ENCODE data around the gene SMAD6. TPM values are rescaled to one million over a fixed set of nuclear protein-coding genes. Genes with fewer than 3 reads are reported as not detected.

The SMAD6 gene
- total and polyA plus RNA-seq, 10 of the 15 experiments (the other 5 are each of a cell fraction or from before 2014, with no cell fraction given), result under 0.01 to 0.10 (median 0.03) TPM; not detected in 7

DNA sequence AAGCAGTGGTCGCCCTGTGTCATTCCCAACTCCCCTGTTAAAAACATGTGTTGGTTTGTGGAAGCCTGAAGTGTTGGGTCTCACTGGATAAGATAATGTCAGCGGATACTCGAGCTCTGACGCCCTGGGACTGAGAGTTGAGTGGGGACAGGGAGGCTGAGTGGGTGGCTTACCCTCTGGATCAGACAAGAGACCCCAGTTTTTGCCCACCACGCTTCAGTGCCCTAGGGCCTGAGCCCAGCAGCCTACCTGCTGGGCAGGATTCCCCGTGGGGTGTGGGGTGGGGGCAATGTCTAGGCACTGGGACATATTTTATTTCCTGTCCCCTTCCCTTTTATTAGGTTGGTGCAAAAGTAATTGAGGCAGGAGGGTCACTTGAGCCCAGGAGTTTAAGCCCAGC, 75.0 kb downstream of the SMAD6 start (continued):
- TF ChIP-seq TARDBP (IDR thresholded peaks at IDR 0.05; ENCODE audit: borderline replicate concordance), result no peak
- TF ChIP-seq RUNX3 (IDR thresholded peaks at IDR 0.05; ENCODE audit: low read length), result no peak
- TF ChIP-seq HCFC1 (IDR thresholded peaks at IDR 0.05; ENCODE audit: low read length), result no peak
- TF ChIP-seq, protein P1, sequence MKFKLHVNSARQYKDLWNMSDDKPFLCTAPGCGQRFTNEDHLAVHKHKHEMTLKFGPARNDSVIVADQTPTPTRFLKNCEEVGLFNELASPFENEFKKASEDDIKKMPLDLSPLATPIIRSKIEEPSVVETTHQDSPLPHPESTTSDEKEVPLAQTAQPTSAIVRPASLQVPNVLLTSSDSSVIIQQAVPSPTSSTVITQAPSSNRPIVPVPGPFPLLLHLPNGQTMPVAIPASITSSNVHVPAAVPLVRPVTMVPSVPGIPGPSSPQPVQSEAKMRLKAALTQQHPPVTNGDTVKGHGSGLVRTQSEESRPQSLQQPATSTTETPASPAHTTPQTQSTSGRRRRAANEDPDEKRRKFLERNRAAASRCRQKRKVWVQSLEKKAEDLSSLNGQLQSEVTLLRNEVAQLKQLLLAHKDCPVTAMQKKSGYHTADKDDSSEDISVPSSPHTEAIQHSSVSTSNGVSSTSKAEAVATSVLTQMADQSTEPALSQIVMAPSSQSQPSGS (IDR thresholded peaks at IDR 0.05; ENCODE audit: low read length), result no peak
- TF ChIP-seq BMI1 (IDR thresholded peaks at IDR 0.05; ENCODE audit: borderline replicate concordance), result no peak
- TF ChIP-seq STAT3 (IDR thresholded peaks at IDR 0.05; ENCODE audit: low read depth, low read length), result no peak
- no peak for TF ChIP-seq ETV6 (conservative IDR thresholded peaks at IDR 0.05 in 1 of 2, IDR thresholded peaks at IDR 0.05 in 1 of 2; ENCODE audit: borderline replicate concordance in 1 of 2, low read depth in 1 of 2)
- TF ChIP-seq ESRRA (IDR thresholded peaks at IDR 0.05; ENCODE audit: low read length), result no peak
- no peak for TF ChIP-seq POU2F2 (IDR thresholded peaks at IDR 0.05; ENCODE audit: borderline replicate concordance, low read depth, low read length)
- no peak for TF ChIP-seq NFYB (IDR thresholded peaks at IDR 0.05; ENCODE audit: insufficient read depth, low read depth, low read length)
- no peak for TF ChIP-seq MEF2B (IDR thresholded peaks at IDR 0.05; ENCODE audit: partially characterized antibody, poor library complexity, severe bottlenecking)

DNA sequence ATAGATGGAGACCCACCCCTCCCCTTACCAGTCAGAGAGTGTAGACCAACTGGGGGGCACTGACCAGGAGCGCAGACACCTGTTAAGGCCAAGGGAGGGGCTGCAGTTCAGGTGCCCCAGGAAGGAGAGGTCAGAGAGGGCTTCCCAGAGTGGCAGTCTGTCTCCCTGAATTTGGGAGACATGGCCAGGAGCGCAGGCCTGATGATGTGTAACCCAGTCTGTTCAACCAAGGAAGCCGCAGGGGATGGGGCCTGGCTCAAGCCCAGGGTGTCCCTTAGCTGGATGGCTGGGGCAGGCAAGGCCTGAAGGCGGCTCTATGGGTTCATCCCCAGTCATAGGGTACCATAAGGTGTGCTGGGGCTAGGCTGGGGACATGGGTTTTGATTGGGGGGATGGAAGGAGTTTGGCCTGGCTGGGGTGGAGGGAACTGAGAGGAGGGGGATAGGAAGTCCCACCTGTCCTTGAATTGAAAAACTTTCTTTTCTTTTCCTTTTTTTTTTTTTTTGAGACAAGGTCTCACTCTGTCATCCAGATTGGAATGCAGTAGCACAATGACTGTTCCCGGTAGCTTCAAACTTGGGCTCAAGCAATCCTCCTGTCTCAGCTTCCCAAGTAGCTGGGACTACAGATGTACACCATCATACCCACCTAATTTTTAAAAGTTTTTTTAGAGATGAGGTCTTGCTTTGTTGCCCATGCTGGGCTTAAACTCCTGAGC, 75.7 kb downstream of the SMAD6 start:
- no peak for ATAC-seq
- Histone ChIP-seq H4K20me1 (ENCODE audit: control insufficient read depth, insufficient read depth) (no peaks in the 10 kb centered on the region), H3K27ac (ENCODE audit: control insufficient read depth, insufficient read depth) (no peak overlapping the region), H3K4me1 (ENCODE audit: control insufficient read depth, insufficient read depth, low read length) (no peaks in the 10 kb centered on the region), H2AFZ (ENCODE audit: control insufficient read depth, low read depth, low read length) (no peak overlapping the region), H3K79me2 (ENCODE audit: control insufficient read depth, insufficient read depth, low read length) (no peaks in the 10 kb centered on the region), H3K9ac (ENCODE audit: control insufficient read depth, insufficient read depth, low read length) (no peak overlapping the region), H3K27me3 (replicated peaks in 1 of 2; ENCODE audit: control insufficient read depth in 2 of 2, insufficient read depth in 2 of 2, low read length in 1 of 2) (no peaks in the 10 kb centered on the region), H3K4me2 (ENCODE audit: control insufficient read depth, insufficient read depth) (no peak overlapping the region), H3K36me3 (ENCODE audit: control insufficient read depth in 2 of 2, insufficient read depth in 2 of 2, low read length in 1 of 2) (no peaks in the 10 kb centered on the region), H3K9me3 (replicated peaks; ENCODE audit: control insufficient read depth, insufficient read depth, low read length) (no peaks in the 10 kb centered on the region), H3K4me3 (no peak overlapping the region)
- BruUV-seq (replicated peaks), result no TSS peak
- no peak for DNase-seq (ENCODE audit: low read depth, low spot score)
- CTCF ChIA-PET, result interaction anchor here (1.0 to 1.3 kb wide), 3 partner anchors 69 to 159 kb away, joined by 3 to 4 read pairs (median 3); no protein-coding TSS in a partner anchor
- POLR2A ChIA-PET, result interaction anchor here (0.6 kb wide), 1 partner anchor 29 kb away, joined by 5 read pairs; no protein-coding TSS in a partner anchor
- WGBS (ENCODE audit: insufficient coverage, insufficient replicate concordance, low lambda C conversion rate, missing lambda C conversion rate), result 24% methylated on average over 5 of the region's 5 CpGs
- SMC1A ChIA-PET (ENCODE audit: uncharacterized antibody, unreplicated experiment), result interaction anchor here (2.0 kb wide), 1 partner anchor 159 kb away, joined by 4 read pairs; no protein-coding TSS in a partner anchor
- RAD21 ChIA-PET (ENCODE audit: unreplicated experiment), result no interaction called here
- in situ Hi-C loops (cut with MboI) (no loop called here), intact Hi-C loops (cut with micrococcal nuclease; ENCODE audit: unreplicated experiment) (no loop called here)
- no peak for FAIRE-seq
- TF ChIP-seq JUNB (IDR thresholded peaks at IDR 0.05) (no peak), TCF3 (IDR thresholded peaks at IDR 0.05; ENCODE audit: borderline replicate concordance, insufficient read depth, low read depth, low read length) (no peak), SP1 (IDR thresholded peaks at IDR 0.05; ENCODE audit: low read depth, low read length) (no peak)
- TF ChIP-seq, protein P2, sequence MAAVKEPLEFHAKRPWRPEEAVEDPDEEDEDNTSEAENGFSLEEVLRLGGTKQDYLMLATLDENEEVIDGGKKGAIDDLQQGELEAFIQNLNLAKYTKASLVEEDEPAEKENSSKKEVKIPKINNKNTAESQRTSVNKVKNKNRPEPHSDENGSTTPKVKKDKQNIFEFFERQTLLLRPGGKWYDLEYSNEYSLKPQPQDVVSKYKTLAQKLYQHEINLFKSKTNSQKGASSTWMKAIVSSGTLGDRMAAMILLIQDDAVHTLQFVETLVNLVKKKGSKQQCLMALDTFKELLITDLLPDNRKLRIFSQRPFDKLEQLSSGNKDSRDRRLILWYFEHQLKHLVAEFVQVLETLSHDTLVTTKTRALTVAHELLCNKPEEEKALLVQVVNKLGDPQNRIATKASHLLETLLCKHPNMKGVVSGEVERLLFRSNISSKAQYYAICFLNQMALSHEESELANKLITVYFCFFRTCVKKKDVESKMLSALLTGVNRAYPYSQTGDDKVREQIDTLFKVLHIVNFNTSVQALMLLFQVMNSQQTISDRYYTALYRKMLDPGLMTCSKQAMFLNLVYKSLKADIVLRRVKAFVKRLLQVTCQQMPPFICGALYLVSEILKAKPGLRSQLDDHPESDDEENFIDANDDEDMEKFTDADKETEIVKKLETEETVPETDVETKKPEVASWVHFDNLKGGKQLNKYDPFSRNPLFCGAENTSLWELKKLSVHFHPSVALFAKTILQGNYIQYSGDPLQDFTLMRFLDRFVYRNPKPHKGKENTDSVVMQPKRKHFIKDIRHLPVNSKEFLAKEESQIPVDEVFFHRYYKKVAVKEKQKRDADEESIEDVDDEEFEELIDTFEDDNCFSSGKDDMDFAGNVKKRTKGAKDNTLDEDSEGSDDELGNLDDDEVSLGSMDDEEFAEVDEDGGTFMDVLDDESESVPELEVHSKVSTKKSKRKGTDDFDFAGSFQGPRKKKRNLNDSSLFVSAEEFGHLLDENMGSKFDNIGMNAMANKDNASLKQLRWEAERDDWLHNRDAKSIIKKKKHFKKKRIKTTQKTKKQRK (IDR thresholded peaks at IDR 0.05; ENCODE audit: low read depth, low read length), result no peak

Data from GM12878 (cell line).